Stimulated activated CD8-positive, alpha-beta memory T cell treated with anti-CD3 and anti-CD28 coated beads, Interleukin-7, amount 100 ng/mL, for 24 hours (primary cell): ENCODE results near the gene ACADS.

Experiments used
- DNase-seq: peaks from one replicate; pipeline ENCODE4 v3.0.0-alpha.2; 2020; ENCODE audit warnings: low read depth

ACADS gene

DNA sequence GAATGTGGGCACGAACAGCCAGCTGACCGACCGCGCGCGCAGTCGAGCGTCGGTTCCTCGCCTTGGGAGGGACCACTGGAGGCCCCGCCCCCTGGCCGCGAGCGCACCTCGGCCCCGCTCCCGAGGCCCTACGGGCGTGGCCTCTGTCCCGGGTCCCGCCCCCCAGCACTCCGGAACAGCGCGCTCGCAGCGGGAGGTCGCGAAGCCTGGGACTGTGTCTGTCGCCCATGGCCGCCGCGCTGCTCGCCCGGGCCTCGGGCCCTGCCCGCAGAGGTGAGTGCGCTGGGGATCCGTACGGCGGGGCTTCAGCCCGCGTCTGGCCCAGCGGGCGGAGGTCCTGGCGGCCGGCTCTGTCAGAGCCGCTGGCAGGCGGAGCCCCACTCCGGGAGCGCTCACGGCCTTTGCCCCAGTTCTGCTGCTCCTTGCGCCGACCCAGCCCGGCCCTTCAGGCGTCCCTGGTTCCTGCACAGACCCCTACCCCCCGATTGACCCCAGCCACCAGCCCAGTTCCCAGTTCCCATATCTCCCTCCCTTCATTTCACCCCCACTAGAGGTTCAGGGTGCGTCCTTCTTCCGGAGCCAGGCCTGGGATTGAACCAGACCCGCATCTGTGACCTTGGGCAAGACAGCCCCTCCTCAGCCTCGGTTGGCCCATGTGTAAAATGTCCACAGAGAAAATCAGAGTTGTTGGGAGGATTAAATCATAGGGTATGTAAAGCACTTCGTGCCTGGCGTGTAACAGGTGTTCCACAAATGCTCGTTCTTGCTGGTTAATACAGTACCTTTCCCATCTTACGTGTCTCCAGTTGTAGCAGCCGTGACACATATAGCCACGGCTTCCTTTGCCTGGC, at the start of gene ACADS:
ACADS (plus strand) TSS at position 168 of the 851 bp plus-strand sequence; CDS start at position 228, 60 bp downstream.
- DNase-seq: peak; percentile 77

DNA sequence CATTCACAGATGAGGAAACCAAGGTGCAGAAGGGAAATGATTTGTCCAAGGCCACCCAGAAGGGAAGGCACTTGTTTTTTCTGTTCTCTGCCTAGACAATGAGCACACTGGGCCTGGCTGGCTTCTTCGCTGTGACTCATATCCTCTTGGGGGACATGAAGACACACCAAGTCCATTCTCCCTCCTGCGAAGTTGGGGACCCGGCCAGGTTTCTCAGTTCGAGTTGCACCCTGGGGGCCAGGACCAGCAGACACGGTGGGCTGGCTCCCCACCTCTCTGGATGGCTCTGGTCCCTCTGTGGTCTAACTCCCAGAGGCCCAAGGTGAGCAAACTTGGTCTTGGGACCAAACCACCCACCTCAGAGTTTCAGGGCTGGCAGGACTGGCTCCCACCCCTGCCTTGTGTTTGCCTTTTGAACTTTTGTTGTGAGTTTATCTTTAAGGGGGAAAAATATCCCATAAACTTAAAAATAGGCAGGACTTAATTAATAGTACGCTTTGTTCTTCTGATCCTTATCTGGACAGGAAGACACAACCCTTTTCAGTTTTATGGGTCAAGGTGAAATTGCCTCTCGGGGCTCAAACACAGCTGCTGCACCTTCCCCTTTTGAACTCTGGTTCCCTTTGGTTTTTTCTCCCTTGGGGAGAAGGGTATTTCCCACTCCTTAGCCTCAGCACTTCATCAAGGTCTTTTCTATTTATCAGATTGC, 47.7 kb upstream of the ACADS start:
- no peak for DNase-seq

GRCh38 chr12:120678572-120678971, 47.1 kb upstream of the ACADS start:
- no peak for DNase-seq

DNA sequence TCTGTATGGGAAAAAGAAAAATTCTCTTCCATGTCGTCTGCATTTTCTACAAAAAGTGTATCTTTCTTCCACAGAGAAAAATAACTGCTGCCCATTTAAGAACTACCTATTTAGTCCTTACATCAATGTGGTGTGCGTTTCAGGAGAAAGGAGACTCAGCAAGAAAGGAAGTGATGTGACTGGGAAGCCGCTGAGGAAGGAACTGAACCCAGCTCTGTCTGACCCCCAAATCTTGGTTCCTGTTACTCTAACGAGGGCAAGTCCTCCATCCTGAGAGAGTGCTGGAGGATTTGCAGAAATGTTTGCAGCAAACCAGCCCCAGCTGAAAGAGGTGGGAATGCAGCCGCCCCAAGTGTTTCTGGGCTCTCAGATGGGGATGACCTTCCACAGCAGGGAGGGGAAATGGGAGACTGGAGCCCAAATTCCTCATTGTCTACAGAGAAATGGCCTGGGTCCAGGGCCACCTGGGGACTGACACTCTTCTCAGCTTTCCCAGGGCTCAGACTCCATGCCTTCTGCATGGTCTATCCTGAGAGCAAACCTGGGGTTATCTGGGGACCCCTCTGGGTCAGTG, 45.4 kb upstream of the ACADS start:
- DNase-seq: no peak

DNA sequence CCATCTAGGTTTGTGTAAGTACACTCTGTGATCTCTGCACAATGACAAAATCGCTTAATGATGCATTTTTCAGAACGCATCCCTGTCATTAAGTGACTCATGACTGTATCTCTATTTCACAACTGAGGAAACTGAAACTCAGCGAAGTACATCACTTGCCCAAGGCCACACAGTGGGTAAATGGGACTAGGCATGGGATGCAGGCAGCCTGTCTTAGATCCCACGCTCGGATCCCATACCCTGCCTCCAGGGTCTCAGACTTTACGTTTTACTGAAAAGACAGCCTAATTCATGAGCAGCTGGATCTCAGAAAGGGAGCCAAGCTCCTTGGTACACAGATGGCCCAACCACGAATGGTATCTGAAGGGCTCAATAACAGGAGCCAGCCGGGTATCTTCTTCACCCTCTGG, 41.1 kb upstream of the ACADS start:
- DNase-seq: no peak

DNA sequence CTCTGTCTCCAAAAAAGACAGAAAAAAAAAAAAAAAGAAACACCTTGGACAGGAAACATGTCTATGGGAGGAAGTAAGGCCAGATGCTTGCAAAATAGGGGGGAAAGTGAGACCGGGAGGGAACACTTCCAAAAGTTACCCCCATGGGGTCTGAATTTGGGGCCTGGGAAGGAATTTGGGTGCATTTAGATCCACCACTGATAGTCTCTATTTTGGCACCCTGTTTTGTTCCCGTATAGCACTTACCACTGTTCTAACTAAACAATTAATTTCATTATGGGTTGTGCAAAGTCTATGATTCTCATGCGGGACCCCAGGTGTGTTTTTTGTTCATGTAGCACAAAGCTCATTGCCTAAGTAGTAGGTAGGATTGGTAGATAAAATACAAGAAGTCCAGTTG, 40.1 kb upstream of the ACADS start:
- no peak for DNase-seq

DNA sequence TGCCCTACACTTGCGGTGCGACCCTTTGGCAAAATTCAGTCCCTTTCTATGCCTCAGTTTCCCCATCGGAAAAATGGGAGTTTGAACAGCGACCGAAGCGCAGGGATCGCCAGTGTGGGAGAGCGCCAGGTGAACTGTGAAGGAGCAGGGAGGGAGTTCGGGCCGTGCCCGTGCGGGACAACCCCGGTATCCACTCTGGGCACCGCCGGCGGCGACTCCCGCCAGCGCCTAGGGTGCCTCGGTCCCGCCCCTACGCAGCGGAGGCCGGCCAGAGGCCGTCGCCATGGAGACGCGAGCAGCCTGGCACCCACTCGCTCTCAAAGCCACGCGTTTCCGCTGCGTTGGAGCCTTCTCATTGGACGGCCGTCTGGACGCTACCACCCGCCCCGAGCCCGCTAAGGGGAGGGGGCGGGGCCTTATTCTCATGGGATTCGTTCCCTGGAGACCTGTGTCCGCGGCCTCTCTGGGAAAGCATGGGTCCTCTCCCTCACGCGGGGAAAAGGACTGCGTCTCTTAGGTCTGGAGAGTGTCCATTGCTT, 39.4 kb upstream of the ACADS start:
- peak; percentile 93 for DNase-seq

DNA sequence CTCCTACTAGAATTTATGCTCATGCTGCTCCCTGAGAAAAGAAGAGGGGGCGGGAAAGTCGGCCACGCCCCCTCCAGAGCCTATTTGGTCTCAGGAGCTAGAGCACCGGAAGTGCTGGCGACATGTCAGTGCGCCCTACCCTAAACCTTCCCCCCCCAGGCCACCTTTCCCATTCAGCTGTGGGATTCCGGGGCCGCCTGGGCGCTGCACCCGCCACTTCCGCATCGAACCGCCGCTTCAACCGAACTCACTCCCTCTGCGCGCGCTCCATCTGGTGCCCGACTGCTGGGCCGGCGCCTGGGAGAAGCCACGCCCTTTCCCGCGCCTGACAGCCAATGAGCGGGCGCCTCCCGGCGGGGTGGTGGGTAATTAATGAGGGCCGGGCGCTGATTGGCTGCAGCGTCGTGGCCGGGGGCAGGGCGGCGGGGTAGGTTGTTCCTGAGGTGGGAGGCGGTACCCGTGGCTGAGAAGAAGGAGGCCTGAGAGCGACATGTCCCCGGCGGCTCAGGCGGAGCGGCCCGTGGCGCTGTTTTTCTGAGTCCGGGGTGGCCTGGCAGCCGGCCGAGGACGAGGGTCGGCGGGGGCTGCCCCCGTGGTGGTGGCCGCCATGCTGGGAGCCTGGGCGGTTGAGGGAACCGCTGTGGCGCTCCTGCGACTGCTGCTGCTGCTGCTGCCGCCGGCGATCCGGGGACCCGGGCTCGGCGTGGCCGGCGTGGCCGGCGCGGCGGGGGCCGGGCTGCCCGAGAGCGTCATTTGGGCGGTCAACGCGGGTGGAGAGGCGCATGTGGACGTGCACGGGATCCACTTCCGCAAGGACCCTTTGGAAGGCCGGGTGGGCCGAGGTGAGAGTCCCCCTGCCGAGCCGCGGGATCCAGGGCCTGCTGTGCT, 38.7 kb upstream of the ACADS start, which contains the start of gene MLEC:
MLEC (plus strand) TSS at position 460 of the 888 bp plus-strand sequence; CDS start at position 608, 148 bp downstream.
- peak; percentile 98 for DNase-seq

- DNase-seq: no peak
Measured at GRCh38 chr12:120687578-120688289, 37.9 kb upstream of the ACADS start.

DNA sequence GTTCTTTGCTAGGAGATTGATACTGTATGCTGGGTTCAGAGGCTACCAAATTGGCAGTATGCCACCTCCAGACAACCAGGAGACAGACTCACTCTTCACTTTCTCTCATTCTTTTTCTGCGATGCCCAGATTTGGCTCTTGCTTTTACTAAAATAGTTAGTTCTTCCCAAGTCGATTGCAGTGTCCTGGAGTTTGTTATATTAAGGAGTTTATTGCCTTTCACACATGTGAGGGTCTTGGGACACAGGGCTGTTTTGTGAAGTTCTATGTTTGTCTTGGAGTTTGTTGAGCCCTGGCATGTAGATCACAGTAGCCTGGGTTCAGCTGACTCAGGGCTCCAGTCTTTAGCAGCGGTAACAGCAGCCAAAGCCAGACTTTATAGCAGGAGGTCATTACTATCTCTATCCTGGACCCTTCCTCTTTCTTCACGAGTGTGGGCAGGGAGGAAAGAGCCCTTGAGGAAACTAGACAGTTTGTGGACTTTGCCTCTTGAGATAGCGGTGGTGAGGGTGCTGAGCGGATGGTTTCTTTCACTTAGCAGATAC, 37.0 kb upstream of the ACADS start:
- no peak for DNase-seq

DNA sequence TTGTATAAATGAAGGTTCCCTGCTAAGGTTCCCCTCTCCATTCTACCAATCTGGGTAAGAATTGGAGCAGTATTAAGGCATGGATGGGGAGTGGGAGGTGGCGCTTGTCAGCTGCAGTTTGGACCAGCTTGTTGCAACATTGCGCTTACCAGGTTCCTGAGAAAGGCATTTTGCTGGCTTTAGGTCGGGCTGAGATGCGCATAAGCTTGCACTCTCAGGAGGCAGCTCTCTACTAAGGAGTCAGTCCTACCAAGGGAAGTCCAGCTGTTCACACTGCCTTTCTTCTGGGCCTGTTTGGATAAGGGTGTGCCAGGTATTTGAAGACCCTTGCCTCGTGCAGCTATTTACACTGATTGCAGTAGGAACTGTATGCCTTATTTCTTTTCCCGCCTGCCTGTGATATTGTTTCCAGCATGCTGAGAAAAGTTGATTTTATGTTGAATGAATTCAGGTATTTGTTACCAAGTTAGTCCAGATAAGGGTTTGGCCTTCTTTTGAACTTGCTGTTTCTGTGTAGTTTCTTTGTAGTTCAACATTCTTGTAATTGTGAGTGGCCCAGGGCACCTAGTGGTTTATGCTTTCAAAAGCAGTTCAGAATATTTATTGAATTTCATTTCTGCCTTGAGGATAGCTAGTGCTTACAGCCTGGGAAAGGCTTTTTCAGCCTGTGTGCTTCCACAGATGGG, 36.1 kb upstream of the ACADS start:
- DNase-seq: no peak

- DNase-seq: no peak
Measured at GRCh38 chr12:120690083-120690450, 35.6 kb upstream of the ACADS start.

DNA sequence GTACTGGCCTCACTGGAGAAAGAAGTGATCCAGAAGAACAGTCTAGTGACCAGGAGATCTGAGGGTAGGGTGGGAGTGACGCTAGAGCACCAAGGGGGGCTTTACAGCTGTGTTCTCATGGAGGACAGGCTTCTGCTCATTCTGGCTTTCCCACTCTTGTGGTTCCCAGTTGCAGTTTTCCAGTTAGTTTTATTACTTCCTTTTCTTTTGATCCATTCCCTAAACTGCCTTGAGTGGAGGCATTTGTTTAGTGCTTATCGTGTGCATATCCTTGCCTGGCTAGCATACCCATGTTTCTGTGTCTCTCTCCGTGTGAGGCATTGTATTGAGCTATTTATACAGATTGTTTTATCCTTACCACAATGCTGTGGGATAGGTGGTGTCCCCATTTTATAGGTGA, 34.6 kb upstream of the ACADS start:
- no peak for DNase-seq

DNA sequence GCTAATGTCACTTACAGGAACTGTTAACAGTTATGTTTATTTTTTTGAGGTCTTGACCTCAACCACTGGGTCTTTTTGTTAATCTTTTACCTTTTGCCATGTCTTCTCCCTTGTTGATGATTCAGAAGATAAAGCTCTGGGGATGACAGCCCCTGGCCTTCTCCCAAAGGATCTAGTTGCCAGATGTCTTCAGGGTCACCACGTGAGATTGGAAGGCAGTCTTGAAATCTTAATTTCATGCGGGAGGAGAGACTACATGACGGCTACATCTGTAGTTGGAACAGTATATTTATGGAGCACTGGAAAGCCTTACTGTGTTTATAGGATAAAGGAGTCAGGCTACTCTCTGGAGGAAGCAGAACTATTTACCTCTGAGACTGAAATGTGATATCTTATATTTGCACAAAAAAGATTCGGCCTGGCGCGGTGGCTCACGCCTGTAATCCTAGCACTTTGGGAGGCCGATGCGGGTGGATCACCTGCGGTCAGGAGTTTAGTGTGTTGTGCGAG, 33.0 kb upstream of the ACADS start:
- no peak for DNase-seq

GRCh38 chr12:120693848-120694247, 31.8 kb upstream of the ACADS start:
- DNase-seq: no peak

- no peak for DNase-seq
Measured at GRCh38 chr12:120696626-120697025, 29.0 kb upstream of the ACADS start.

DNA sequence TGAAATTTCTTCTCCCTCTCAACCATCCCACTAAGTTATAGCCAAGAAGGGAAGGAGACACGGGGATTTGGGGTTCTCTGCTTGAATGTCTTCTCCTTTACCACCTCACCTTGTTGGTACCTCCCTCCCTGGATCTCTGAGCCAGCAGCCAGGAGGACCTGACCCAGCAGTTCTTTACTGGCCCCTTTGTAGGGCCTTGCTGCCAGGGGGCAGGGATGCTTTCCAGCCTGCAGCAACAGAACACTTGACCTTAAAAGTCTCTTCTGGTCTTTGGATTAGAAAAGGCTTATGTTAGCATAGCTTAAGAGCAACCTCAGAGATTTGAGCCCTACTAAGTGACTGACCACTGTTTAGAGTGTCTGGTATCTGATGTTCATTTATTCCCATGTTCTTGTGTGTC, 28.3 kb upstream of the ACADS start:
- DNase-seq: no peak

- no peak for DNase-seq
Measured at GRCh38 chr12:120698665-120699064, 27.0 kb upstream of the ACADS start.

GRCh38 chr12:120699553-120699952, 26.1 kb upstream of the ACADS start:
- no peak for DNase-seq

DNA sequence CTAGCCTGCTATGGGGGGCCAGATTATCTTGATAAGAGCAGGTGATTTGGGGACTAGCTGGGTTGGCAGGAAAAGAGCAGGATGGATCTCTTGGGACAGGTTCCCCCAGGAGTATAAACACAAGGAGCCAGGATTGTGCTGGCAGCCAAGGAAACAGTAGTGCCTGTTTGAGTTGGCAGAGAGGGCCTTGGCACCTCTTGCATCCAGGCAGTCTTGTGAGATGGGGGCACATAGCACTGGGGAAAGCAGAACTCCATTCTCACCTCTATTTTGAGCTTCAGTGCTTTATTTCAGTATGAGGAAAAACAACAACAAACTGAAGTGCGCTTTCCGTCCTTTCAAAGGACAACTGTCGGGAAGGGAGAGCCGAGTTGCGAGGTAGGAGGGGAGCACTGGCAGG, 24.7 kb upstream of the ACADS start:
- no peak for DNase-seq
